ENCODE measurements around the gene OR10H5. TPM values are rescaled to one million over a fixed set of nuclear protein-coding genes. Genes with fewer than 3 reads are reported as not detected.

OR10H5 gene
- total RNA-seq, 4 donors from 2014 or later: not detected

- H3K4me3 ChIP-seq: no peak overlapping the region
- no peak overlapping the region for H3K27ac ChIP-seq
- peaks cover 17% of the 10 kb centered on the region for H3K4me1 ChIP-seq
- peak in 1 of 2 donors; percentile 21 for DNase-seq (ENCODE audit: low spot score in 2 of 2)
- TF ChIP-seq, protein P1, sequence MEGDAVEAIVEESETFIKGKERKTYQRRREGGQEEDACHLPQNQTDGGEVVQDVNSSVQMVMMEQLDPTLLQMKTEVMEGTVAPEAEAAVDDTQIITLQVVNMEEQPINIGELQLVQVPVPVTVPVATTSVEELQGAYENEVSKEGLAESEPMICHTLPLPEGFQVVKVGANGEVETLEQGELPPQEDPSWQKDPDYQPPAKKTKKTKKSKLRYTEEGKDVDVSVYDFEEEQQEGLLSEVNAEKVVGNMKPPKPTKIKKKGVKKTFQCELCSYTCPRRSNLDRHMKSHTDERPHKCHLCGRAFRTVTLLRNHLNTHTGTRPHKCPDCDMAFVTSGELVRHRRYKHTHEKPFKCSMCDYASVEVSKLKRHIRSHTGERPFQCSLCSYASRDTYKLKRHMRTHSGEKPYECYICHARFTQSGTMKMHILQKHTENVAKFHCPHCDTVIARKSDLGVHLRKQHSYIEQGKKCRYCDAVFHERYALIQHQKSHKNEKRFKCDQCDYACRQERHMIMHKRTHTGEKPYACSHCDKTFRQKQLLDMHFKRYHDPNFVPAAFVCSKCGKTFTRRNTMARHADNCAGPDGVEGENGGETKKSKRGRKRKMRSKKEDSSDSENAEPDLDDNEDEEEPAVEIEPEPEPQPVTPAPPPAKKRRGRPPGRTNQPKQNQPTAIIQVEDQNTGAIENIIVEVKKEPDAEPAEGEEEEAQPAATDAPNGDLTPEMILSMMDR (IDR thresholded peaks at IDR 0.05): no peak
- TF ChIP-seq POLR2AphosphoS5 (IDR thresholded peaks at IDR 0.05): no peak
- no peak for TF ChIP-seq EP300 (IDR thresholded peaks at IDR 0.05)
- TF ChIP-seq POLR2A (IDR thresholded peaks at IDR 0.05): no peak
- no peaks in the 10 kb centered on the region for H3K9me3 ChIP-seq
- 70% methylated on average over 8 of the region's 9 CpGs for WGBS
- H3K27me3 ChIP-seq: no peaks in the 10 kb centered on the region
- no peaks in the 10 kb centered on the region for H3K36me3 ChIP-seq
Observed at GRCh38 chr19:15776991-15777970, 10.2 kb upstream of the OR10H5 start.

- DNase-seq (ENCODE audit: low spot score in 2 of 2): peak; percentile 73 to 76
- Histone ChIP-seq H3K27ac (no peak overlapping the region), H3K4me1 (peaks cover 17% of the 10 kb centered on the region), H3K36me3 (no peaks in the 10 kb centered on the region), H3K9me3 (no peaks in the 10 kb centered on the region), H3K27me3 (no peaks in the 10 kb centered on the region), H3K4me3 (no peak overlapping the region)
- WGBS: 12% methylated on average over 9 of the region's 10 CpGs
- TF ChIP-seq EP300 (IDR thresholded peaks at IDR 0.05): no peak
- TF ChIP-seq, protein P1 (IDR thresholded peaks at IDR 0.05): no peak
- TF ChIP-seq POLR2A (IDR thresholded peaks at IDR 0.05): no peak
Observed at GRCh38 chr19:15779756-15780476, 7.5 kb upstream of the OR10H5 start.

DNA sequence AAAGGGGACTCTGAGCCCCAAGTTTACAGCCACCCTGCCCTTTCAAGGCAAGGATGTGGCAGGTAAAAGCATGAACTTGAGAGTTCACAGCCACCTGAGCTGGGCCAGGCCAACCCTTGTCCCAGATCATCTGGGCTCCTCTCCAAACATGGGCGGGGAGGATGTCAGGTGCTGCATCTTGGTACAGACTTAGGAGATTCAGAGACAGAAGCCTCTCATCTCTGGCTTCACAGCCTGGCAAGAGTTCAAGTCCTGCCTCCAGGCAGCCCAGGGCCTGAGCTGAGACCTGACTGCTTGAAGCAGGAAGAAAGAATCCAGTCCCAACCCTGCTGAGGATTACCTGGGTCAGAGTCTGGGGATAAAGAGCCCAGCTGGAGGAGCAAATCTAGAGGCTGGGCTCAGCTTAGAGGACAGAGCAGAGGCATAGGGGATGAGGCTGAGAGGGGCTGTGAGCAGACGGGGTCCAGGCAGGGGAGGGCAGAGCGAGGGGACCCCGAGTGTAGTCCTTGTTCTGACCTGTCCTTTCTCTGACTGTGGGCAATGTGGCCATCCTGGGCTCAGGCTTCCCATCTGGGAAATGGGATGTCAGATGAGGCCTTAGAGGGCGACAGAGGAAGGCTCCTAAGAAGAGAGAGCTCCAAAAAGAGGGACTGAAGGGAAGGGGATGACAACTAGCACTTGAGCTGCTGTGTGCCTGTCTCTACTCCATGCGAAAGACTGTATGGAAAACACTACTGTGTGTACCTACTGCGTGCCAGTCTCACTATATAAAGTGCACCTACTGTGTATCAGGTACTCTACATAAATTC lies 6.6 kb upstream of the OR10H5 start:
- no peak overlapping the region for H3K27ac ChIP-seq
- H3K4me3 ChIP-seq: no peak overlapping the region
- H3K27me3 ChIP-seq: no peaks in the 10 kb centered on the region
- H3K4me1 ChIP-seq: peaks cover 17% of the 10 kb centered on the region
- H3K36me3 ChIP-seq: no peaks in the 10 kb centered on the region
- TF ChIP-seq, protein P1 (IDR thresholded peaks at IDR 0.05): no peak
- H3K9me3 ChIP-seq: no peaks in the 10 kb centered on the region
- DNase-seq (ENCODE audit: low spot score in 2 of 2): no peak
- 59% methylated on average over 7 of the region's 7 CpGs for WGBS

GRCh38 chr19:15781661-15782060 lies 5.8 kb upstream of the OR10H5 start:
- H3K27ac ChIP-seq: no peak overlapping the region
- 70% methylated on average over 4 of the region's 5 CpGs for WGBS
- H3K9me3 ChIP-seq: no peaks in the 10 kb centered on the region
- H3K4me3 ChIP-seq: no peak overlapping the region
- TF ChIP-seq, protein P1 (IDR thresholded peaks at IDR 0.05): no peak
- TF ChIP-seq EP300 (IDR thresholded peaks at IDR 0.05): no peak
- no peak for TF ChIP-seq POLR2AphosphoS5 (IDR thresholded peaks at IDR 0.05)
- TF ChIP-seq POLR2A (IDR thresholded peaks at IDR 0.05): no peak
- no peaks in the 10 kb centered on the region for H3K36me3 ChIP-seq
- H3K27me3 ChIP-seq: no peaks in the 10 kb centered on the region
- DNase-seq (ENCODE audit: low spot score in 2 of 2): no peak
- peaks cover 17% of the 10 kb centered on the region for H3K4me1 ChIP-seq
